NCI-H2107 treated with DMSO at 0.1 percent for 48 hours (cell line): Measurements from ENCODE around the gene PDE6B.

Experiments
- DNase-seq: peaks from one replicate; lab custom pipeline; 2025; ENCODE audit not compliant: unreplicated experiment; lab: John Stamatoyannopoulos, UW

The PDE6B gene

GRCh38 chr4:600850-601515, 24.4 kb upstream of the PDE6B start:
- no peak for DNase-seq

GRCh38 chr4:601612-602558, 23.5 kb upstream of the PDE6B start:
- no peak for DNase-seq

- no peak for DNase-seq
Measured at GRCh38 chr4:602559-602942, 22.8 kb upstream of the PDE6B start.

- no peak for DNase-seq
Measured at GRCh38 chr4:604131-604530, 21.2 kb upstream of the PDE6B start.

GRCh38 chr4:605702-606425, 19.5 kb upstream of the PDE6B start:
- no peak for DNase-seq

GRCh38 chr4:608236-608635, 17.1 kb upstream of the PDE6B start:
- no peak for DNase-seq

GRCh38 chr4:609400-610050, 15.8 kb upstream of the PDE6B start:
- DNase-seq, result no peak

GRCh38 chr4:610411-611261, 14.7 kb upstream of the PDE6B start:
- DNase-seq, result no peak

- no peak for DNase-seq
Measured at GRCh38 chr4:612052-612748, 13.2 kb upstream of the PDE6B start.

GRCh38 chr4:612749-613125, 12.6 kb upstream of the PDE6B start:
- no peak for DNase-seq

- DNase-seq, result no peak
Measured at GRCh38 chr4:613126-613525, 12.2 kb upstream of the PDE6B start.

GRCh38 chr4:616091-616490, 9.3 kb upstream of the PDE6B start:
- no peak for DNase-seq

- no peak for DNase-seq
Measured at GRCh38 chr4:616911-617643, 8.3 kb upstream of the PDE6B start.

- no peak for DNase-seq
Measured at GRCh38 chr4:617644-618641, 7.4 kb upstream of the PDE6B start.

GRCh38 chr4:620201-620600, 5.2 kb upstream of the PDE6B start:
- no peak for DNase-seq

GRCh38 chr4:620851-621261, 4.5 kb upstream of the PDE6B start:
- no peak for DNase-seq

GRCh38 chr4:621296-622070, 3.9 kb upstream of the PDE6B start:
- no peak for DNase-seq
